OCI-LY7 (cell line): ENCODE measurements around the gene RPP30. TPM values are rescaled to one million over a fixed set of nuclear protein-coding genes. Genes with fewer than 3 reads are reported as not detected.

Experiments used
- BruUV-seq: library from RNA; stranded (reverse); fragments of 400-500 nt; replicated peaks from 2 replicates; lab custom pipeline; 2021; lab: Mats Ljungman, UMichigan
- CTCF ChIA-PET: fragments of 300-600 bp; sonication (Branson Sonifier 250); formaldehyde crosslinking; loops from one replicate; lab custom pipeline; 2022; ENCODE audit warnings: antibody characterized with exemption; ENCODE audit not compliant: unreplicated experiment; lab: Charles Lee
- POLR2A ChIA-PET: fragments of 300-600 bp; sonication (Branson Sonifier 250); formaldehyde crosslinking; loops from one replicate; lab custom pipeline; 2022; ENCODE audit warnings: antibody characterized with exemption; lab: Charles Lee
- DNase-seq: peaks from one replicate; pipeline ENCODE4 v3.0.0-alpha.2; 2015; ENCODE audit warnings: low spot score
- H2AFZ ChIP-seq: fragments of 200-600 bp; sonication (generic), shearing (Covaris generic); 2 replicates; pipeline ENCODE4 v1.6.1; 2014; ENCODE audit warnings: mild to moderate bottlenecking, antibody characterized with exemption, low read length, moderate library complexity
- H3K27ac ChIP-seq: fragments of 200-600 bp; sonication (generic); 2 replicates; pipeline ENCODE4 v1.5.1; 2014; ENCODE audit warnings: mixed run types, low read depth, mild to moderate bottlenecking, moderate library complexity, low read length, inconsistent platforms; ENCODE audit not compliant: poor library complexity, severe bottlenecking
- H3K36me3 ChIP-seq: fragments of 200-600 bp; sonication (generic); 2 replicates; pipeline ENCODE4 v1.6.1; 2014; ENCODE audit warnings: mild to moderate bottlenecking, antibody characterized with exemption, low read length, moderate library complexity, mixed read lengths; ENCODE audit not compliant: insufficient read depth
- H3K4me1 ChIP-seq: fragments of 200-600 bp; sonication (generic); 2 replicates; pipeline ENCODE4 v1.5.1; 2014; ENCODE audit warnings: mild to moderate bottlenecking, low read length; ENCODE audit not compliant: insufficient read depth, poor library complexity, severe bottlenecking
- H3K4me2 ChIP-seq: fragments of 200-600 bp; sonication (generic); 2 replicates; pipeline ENCODE4 v1.6.1; 2014; ENCODE audit warnings: mild to moderate bottlenecking, low read length
- H3K4me3 ChIP-seq: fragments of 200-600 bp; sonication (generic); 2 replicates; pipeline ENCODE4 v1.5.1; 2014; ENCODE audit warnings: mild to moderate bottlenecking, low read depth, low read length; ENCODE audit not compliant: poor library complexity, severe bottlenecking
- H3K79me2 ChIP-seq: fragments of 200-600 bp; sonication (generic); 2 replicates; pipeline ENCODE4 v1.6.1; 2016; ENCODE audit warnings: low read depth, mild to moderate bottlenecking, low read length, moderate library complexity, mixed read lengths; ENCODE audit not compliant: insufficient read depth
- H3K9me2 ChIP-seq: fragments of 200-600 bp; sonication (generic); 2 replicates; pipeline ENCODE4 v1.6.1; 2016; ENCODE audit warnings: mild to moderate bottlenecking, low read length, mixed read lengths; ENCODE audit not compliant: insufficient read depth
- H3K9me3 ChIP-seq: fragments of 200-600 bp; sonication (generic); 2 replicates; pipeline ENCODE4 v1.6.1; 2014; ENCODE audit warnings: mild to moderate bottlenecking, mixed run types, low read length, mixed read lengths
- H4K20me1 ChIP-seq: fragments of 200-600 bp; sonication (generic); 2 replicates; pipeline ENCODE4 v1.6.1; 2014; ENCODE audit warnings: mild to moderate bottlenecking, antibody characterized with exemption, low read length, moderate library complexity, mixed read lengths; ENCODE audit not compliant: insufficient read depth
- EZH2phosphoT487 ChIP-seq: fragments of 200-600 bp; sonication (generic); IDR thresholded peaks from 2 replicates; pipeline ENCODE4 v1.6.1; 2018; ENCODE audit warnings: low read depth, borderline replicate concordance, mild to moderate bottlenecking, mixed run types, antibody characterized with exemption, low read length, moderate library complexity, mixed read lengths
- intact Hi-C: fragments of 100-400 bp; cut with micrococcal nuclease; formaldehyde crosslinking; loops from one replicate; pipeline ENCODE4 v1.10.0; 2022; ENCODE audit not compliant: unreplicated experiment
- total RNA-seq, 2 experiments: library from RNA; depleted of rRNA in 1 of 2; stranded (reverse); fragments of >200 nt in 1 of 2; shearing (Covaris generic) in 1 of 2; gene quantifications; 2 replicates each; pipeline ENCODE4 v1.2.3, GENCODE V29; 2014 to 2022
- TF ChIP-seq, protein P1 (sequence below): fragments of 200-600 bp; sonication (generic); conservative IDR thresholded peaks from 2 replicates; pipeline ENCODE4 v1.5.1; 2014; ENCODE audit warnings: mild to moderate bottlenecking, antibody characterized with exemption, low read length, moderate library complexity, mixed read lengths

RPP30 gene
- total RNA-seq, 2 experiments from 2014 or later, result 34.3 to 50.4 TPM

DNA sequence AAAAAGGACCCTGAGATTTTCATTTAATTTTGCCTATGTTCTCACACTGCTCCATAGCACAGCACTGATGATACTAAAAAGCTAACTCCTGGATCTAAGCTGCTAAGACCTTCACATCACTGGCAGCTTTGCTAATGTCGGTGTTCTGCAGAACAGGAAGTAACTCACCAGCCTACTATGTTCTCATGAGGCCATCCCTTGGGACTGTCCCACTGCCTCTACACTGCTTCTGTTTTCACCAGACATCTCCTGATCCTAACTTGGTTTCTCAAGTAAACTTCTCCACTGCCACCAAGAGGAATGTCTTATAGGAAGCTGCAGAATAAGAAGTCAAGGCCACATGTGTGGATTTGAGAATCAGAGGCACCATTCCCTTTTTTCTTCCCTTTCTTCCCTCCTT, 29.0 kb upstream of the RPP30 start:
- no peak for TF ChIP-seq EZH2phosphoT487
- TF ChIP-seq, protein P1, sequence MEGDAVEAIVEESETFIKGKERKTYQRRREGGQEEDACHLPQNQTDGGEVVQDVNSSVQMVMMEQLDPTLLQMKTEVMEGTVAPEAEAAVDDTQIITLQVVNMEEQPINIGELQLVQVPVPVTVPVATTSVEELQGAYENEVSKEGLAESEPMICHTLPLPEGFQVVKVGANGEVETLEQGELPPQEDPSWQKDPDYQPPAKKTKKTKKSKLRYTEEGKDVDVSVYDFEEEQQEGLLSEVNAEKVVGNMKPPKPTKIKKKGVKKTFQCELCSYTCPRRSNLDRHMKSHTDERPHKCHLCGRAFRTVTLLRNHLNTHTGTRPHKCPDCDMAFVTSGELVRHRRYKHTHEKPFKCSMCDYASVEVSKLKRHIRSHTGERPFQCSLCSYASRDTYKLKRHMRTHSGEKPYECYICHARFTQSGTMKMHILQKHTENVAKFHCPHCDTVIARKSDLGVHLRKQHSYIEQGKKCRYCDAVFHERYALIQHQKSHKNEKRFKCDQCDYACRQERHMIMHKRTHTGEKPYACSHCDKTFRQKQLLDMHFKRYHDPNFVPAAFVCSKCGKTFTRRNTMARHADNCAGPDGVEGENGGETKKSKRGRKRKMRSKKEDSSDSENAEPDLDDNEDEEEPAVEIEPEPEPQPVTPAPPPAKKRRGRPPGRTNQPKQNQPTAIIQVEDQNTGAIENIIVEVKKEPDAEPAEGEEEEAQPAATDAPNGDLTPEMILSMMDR, result no peak
- POLR2A ChIA-PET, result interaction anchor here (0.7 to 1.5 kb wide), 2 partner anchors 8 to 1356 kb away, joined by 3 to 6 read pairs; no protein-coding TSS in a partner anchor
- no peaks in the 10 kb centered on the region for H3K9me3 ChIP-seq

DNA sequence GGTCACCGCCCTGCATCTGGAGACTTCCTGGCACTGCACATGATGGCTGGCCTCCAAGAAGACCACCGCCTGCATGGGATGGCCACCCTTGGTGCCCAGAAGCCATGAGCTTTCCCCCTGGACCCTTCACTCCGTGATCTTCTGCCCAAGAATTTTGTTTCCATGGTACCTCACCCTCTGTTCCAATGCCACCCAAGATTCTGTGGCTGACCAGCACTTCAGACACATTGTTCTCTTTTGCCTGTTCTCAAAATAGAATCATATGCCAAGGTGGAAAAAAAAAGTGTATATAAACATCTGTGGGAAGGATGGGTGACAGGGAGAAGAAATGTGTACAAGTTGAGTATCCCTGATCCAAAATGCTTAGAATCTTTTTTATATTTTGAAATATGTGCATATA, 26.0 kb upstream of the RPP30 start:
- H3K4me3 ChIP-seq, result no peak overlapping the region
- H3K79me2 ChIP-seq, result no peaks in the 10 kb centered on the region
- no peaks in the 10 kb centered on the region for H4K20me1 ChIP-seq
- intact Hi-C loops, result no loop called here
- no peak for TF ChIP-seq EZH2phosphoT487
- TF ChIP-seq, protein P1, result no peak
- no peaks in the 10 kb centered on the region for H3K4me1 ChIP-seq
- H2AFZ ChIP-seq, result no peak overlapping the region
- H3K9me3 ChIP-seq, result peaks cover 7% of the 10 kb centered on the region
- BruUV-seq, result no TSS peak
- no peaks in the 10 kb centered on the region for H3K36me3 ChIP-seq
- POLR2A ChIA-PET, result no interaction called here
- H3K4me2 ChIP-seq, result no peak overlapping the region
- no peaks in the 10 kb centered on the region for H3K9me2 ChIP-seq
- no peak overlapping the region for H3K27ac ChIP-seq
- CTCF ChIA-PET, result no interaction called here
- DNase-seq, result no peak

More for the DNA sequence above, 29.0 kb upstream of the RPP30 start:
- Histone ChIP-seq H2AFZ (no peak overlapping the region), H3K36me3 (no peaks in the 10 kb centered on the region), H3K9me2 (no peaks in the 10 kb centered on the region), H4K20me1 (no peaks in the 10 kb centered on the region), H3K4me1 (no peaks in the 10 kb centered on the region), H3K79me2 (no peaks in the 10 kb centered on the region), H3K4me2 (no peak overlapping the region), H3K4me3 (no peak overlapping the region), H3K27ac (no peak overlapping the region)
- no peak for DNase-seq
- no TSS peak for BruUV-seq
- intact Hi-C loops, result no loop called here
- CTCF ChIA-PET, result no interaction called here

DNA sequence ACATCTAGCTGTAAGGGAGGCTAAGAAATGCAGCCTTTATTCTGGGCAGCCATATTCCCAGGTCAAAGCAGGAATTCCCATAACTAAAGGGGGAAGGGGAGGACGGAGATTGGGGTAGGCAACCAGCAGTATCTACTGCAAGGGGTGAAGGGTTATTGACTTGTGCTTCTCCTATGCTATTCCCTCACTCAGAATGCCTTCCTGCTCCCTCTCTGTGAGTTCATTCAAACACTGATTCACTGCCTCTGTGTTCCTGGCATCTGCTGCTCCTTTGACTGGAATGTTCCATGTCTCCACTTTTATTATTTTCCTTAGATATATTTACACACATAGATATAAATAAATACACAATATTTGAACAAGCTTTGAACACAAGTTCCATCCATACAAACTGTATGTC, 25.0 kb upstream of the RPP30 start:
- Histone ChIP-seq H3K4me1 (no peaks in the 10 kb centered on the region), H3K9me3 (peaks cover 12% of the 10 kb centered on the region), H4K20me1 (no peaks in the 10 kb centered on the region), H3K79me2 (no peaks in the 10 kb centered on the region), H3K9me2 (no peaks in the 10 kb centered on the region), H3K4me2 (no peak overlapping the region), H3K36me3 (no peaks in the 10 kb centered on the region), H2AFZ (no peak overlapping the region), H3K27ac (no peak overlapping the region), H3K4me3 (no peak overlapping the region)
- BruUV-seq, result no TSS peak
- ChIA-PET POLR2A (no interaction called here), CTCF (no interaction called here)
- intact Hi-C loops, result no loop called here
- no peak for DNase-seq
- TF ChIP-seq EZH2phosphoT487, result no peak
- TF ChIP-seq, protein P1, result no peak
